GM21786 (cell line): ENCODE measurements around the gene LRBA.
"Not testable (repeated sequence)": the region's sequence is repeated elsewhere in the genome, so short reads cannot be mapped to it uniquely, and the experiment has no call there.

Experiments
- ATAC-seq: cut with Tn5 transposase; IDR thresholded peaks from one replicate; pipeline ENCODE4 v1.9.1; 2021; ENCODE audit not compliant: unreplicated experiment

Gene LRBA

DNA sequence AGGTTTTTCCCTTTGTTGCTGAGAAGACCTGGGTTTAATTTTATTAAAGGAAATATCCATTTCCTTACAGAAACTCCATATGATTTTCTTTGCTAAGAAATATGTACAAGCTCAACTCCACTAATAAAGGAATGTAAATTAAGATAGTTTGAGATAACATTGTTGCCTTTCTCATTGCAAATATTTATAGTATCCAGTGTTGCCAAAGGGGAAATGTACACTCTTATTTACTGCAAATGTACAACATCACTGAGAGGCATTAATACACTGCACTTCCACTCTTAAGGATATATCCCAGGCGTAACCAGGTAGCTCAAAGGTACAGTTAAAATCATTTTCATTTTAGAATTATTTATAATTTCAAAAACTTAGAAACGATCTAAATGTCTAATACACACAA lies 7.5 kb upstream of the LRBA start:
- no peak for ATAC-seq

DNA sequence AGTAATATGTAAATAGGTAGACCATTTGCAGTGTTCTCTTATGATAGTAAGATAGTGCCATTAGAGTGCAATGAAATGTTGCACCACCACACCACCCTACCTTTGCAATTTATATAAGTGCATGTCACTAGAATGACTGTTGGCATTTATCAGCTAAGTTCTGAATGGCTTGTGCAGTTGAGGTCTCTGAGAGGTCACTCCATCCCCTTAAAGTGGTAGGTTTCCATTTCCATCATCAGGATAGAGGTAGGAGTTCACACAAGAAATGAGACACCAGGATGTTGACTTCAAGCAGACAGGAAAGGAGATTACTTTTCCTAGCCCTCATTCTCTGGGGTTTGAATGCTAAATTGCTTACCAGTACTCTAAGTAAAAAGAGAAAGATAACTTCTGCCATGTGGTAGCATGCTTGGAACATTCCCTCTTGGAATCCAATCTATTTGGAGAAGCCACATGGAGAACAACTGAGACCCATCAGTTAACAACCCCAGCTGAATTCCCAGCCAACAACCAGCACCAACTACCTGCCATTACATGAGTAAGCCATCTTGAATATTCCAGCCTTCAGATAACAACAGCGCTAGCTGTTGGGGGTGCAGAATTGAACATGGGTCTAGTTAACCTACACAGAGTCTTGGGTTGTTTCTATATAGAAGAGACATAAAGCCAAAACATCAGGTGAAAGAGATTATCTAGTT lies 6.7 kb upstream of the LRBA start:
- no peak for ATAC-seq

DNA sequence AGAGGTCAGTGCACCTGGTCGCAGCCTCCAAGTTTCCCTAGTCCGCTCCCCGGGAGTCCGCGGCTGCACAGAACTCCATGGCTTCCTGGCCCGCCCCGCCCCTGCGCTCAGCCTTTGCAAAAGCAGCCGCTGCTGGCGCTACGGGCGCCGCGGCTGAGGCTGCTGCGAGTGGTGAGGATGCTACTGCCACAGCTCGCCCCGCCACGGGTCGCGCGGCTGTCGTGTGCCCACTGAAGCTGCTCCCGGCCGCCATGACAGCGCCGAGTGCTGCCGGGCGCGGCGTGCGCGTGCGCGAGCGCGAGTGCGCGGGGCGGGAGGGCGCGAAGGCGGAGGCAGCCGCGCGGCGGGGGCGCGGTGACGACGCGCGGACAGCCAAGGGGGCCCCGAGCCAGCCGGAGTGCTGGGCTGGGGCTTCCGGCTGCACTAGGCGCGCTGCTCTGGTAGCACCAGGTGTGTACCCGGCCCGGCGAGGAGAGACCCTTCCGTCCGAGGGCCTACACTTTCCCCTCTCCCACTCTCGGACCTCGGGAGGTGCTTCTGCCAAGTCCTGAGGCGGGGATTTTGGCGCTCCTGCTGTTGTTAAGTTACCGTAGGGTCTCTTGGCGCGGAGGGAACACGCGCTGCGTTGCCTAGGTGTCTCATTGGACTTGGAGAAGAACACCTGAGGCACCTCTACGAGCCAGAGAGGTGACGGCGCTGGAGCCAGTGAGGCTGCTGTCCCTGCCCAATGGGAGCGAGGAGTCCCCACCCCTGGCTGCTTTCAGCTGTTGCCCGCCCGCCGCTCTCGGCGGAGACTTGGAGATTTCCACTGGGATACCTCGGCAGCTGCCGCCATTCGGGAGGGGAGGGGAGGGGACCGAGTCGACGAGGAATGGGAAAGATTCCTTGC lies 619 bp upstream of the LRBA start:
- peak; percentile 59 for ATAC-seq

DNA sequence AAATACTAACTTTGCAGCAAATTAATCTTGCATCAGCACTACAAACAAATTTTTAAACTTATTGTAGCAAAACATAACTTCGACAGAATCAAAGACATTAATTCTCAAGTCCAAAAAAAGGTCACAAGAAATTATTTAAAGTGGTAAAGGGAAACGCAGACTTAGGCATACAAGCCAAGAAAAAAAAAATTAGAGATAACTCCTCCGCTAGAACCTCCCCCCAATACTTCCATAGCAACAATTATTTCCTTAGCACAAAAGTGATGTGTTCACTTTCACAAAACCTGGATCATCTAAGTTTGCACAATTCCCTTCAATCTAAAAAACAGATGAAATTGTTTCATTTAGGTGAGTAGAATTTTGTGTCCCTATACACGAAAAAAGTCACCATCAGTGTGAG lies 1.1 kb downstream of the LRBA start:
- no peak for ATAC-seq

DNA sequence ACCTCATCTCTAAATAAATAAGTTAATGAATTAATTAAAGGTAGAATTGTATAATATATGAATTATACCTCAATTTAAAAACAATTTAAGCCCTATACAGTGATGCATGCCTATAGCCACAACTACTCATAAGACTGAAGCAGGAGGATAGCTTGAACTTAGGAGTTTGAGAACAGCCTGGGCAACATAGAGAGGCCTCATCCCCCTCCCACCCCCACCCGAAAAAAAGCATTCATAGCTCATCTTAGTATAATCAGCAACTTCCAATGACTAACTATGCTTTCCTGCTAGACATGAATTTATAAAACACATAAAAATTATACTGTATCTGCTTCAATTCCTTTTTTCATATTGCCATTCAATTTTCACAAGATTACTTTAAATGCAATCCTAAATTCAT lies 1.6 kb downstream of the LRBA start:
- ATAC-seq = no peak

DNA sequence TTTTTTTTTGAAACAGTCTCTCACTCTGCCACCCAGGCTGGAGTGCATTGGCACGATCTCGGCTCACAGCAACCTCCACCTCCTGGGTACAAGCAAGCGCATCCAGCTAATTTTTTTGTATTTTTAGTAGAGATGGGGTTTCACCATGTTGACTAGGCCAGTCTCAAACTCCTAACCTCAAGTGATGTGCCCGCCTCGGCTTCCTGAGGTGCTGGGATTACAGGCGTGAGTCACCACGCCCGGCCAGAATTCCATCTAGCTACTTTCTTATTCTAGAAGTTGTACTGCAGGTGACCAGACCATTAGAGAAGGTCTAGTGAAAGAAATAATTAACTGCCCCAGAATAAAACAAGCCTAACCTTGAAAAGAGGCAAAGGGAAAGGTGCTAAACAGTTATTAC lies 2.3 kb downstream of the LRBA start:
- no peak for ATAC-seq

DNA sequence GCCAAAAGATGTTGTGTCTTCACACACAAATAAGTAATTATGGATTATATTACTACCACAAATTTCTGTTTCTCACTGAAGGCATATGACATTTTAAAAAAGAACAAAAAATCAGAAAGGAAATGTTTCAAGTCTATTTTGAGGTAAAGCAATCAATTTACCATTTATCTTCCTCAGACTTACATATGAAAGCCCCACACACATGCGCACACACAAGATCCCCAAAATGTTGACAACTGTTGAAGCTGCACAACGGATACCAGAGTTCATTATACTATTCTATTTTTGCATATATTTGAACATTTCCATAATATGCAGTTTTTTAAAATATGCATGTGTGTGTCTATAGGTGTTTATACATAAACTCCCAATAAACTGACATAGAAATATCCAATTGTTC lies 2.7 kb downstream of the LRBA start:
- ATAC-seq = no peak

DNA sequence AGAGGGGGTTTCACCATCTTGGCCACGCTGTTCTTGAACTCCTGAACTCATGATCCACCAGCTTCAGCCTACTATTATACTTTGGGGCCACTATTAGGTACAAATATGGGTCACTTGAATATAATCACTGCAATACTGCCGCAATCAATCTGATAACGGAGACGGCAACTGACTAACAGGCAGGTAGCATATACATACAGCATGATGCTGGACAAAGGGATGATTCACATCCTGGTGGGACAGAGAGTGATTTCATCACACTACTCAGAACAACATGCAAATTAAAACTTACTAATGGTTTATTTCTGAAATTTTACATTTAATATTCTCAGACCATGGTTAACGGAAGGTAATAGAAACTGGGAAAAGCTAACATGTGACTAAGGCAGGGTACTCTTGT lies 10.9 kb downstream of the LRBA start:
- ATAC-seq = no peak

DNA sequence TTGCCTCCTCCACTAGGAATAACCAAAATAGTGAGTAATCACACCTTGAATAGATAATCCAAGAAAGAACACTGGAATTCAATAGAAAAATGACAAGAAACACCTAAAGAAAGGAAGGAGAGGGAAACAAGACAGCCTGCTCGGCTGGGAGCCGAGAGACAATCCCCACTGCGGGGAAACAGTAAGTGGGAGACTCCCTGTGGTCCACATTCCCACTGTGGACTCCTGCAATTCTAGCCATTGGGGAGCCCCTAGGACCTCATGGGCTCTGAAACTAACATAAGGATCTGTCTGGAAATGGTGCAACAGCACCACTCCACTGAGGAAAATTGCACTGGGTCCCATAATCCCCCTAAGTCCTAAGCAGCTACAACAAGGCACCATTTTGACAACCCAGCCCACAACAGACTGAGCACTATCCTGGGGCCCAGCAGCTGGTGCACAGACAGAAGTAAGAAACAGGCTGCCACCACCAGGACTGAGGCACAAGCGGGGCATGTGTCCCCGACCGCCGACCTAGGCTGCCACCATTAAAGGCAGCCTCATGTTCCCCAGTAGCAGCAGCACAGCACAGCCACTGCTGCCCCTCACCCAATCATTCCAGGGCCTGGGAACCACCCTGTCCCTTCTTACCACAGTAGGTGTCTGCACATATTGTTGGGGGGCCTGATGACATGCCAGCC lies 14.2 kb downstream of the LRBA start:
- ATAC-seq = no peak

DNA sequence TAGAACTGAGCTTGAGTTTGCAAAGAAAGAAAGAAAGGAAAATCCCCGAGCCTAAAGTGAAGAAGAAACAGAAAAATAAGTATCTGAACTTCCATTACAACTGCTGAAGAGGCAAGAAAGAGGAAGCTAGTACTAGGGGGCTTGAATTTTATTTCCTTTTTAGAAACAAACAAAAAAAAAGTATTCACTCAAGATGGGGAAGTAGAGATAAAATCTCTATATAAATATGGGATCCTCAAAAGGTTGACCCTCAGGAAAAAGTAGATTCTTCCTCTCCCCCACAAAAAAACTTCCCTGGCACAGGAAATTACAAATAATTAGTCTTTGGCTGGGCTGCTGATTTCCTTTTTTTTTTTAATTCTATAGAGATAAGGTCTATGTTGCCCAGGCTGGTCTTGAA lies 16.0 kb downstream of the LRBA start:
- no peak for ATAC-seq

DNA sequence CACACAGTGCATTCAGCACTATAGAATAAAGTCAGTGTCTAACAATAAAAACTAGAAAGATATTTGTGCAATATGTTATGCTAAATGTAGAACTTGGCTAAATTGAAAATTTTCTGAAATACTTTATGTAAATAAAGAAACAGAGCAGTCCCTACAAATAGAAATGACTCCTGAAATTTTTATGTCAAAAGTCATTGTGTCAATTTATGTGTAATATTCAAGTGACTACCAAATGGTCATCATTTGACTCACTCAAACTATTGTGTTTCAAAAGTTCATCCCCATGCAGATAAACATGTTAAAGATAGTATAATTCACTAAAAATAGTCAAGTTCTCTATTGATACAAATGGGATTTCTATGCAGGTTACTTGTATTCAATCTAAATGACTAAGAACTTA lies 17.9 kb downstream of the LRBA start:
- ATAC-seq = no peak

DNA sequence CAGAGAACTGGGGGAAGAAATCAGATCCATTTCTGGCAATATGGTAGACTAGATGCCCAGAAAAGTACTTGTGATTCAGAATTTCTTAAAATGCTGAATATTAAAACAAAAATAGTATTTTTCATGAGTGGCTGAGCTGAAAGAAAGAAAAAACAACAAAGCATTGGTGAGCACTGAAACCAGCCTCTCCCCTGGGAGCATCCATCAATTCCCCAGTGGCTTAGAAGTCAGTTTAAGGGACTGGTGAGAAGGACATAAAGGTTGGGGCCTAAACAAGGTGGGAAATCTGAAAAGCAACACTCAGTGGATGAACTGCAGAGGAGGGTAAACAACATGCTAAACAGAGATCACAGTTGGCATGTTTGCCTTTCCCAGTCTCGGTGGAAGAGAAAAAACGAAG lies 20.4 kb downstream of the LRBA start:
- no peak for ATAC-seq

DNA sequence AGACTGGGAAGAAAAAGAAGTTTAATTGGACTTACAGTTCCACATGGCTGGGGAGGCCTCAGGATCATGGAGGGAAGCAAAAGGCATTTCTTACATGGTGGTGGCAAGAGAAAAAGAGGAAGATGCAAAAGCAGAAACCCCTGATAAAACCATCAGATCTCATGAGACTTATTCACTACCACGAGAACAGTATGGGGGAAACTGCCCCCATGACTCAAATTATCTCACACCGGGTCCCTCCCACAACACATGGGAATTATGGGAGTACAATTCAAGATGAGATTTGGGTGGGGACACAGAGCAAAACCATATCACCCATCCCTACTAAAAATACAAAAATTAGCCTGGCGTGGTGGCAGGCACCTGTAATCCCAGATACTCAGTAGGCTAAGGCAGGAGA lies 21.5 kb downstream of the LRBA start:
- ATAC-seq = not testable (repeated sequence)

DNA sequence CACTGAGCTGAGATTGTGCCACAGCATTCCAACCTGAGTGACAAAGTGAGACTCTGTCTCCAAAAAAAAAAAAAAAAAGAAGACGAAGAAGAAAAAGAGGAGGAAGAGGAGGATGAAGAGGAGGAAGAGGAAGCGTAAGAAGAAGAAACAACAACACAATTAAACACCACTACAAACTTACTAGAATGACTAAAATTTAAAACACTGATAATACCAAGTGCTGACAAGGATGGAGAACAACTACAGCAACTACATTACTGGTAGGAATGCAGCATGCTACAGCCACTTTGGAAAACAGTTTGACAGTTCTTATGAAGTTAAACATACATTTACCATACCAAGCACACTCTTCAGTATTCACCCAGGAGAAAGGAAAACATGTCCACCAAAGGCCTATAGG lies 24.1 kb downstream of the LRBA start:
- ATAC-seq = no peak

DNA sequence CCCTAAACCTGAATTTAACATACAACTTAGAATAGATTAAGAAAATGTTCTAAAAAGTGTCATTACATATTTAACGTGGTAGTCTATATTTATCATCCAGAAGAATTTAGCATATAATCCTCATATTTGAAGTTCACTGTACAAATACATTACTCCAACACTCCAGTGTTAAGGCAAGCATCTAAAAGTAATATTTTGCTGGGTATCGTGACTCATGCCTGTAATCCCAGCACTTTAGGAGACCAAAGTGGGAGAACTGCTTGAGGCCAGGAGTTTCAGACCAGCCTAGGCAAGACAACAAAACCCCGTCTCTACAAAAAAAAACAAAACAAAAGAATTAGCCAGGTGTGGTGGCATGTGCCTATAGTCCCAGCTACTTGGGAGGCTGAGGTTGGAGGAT lies 24.8 kb downstream of the LRBA start:
- no peak for ATAC-seq

DNA sequence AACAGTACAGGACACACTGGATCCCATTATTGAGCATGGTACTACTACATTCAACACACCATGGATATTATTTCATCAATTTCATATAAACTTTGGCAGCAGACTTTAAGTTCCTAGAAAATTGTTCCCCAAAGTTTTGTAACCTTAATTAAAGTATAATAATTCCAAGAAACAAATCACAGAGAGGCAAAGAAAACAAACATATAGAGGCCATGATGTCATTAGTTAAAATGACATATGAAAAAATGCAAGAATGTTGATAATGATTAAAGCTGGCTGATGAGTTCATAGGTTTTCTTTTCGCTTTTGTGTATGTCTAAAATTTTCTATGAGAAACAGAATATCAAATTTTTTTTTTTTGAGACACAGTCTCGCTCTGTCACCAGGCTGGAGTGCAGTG lies 26.8 kb downstream of the LRBA start:
- ATAC-seq = no peak

DNA sequence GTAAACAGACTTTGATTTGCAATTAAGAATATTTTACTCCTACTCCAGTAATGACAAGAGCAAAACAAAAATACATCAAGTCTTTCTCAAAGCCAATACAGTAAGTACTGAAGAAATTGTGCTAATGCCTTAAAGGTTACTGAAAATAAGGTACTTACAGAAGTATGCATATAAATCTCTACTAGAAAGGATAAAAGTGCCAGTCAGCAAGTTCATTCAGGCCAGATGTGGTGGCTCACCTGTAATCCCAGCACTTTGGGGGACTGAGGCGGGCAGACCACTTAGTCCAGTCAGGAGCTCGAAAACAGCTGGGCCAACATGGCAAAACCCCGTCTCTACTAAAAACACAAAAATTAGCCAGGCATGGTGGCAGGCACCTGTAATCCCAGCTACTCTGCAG lies 27.9 kb downstream of the LRBA start:
- ATAC-seq = no peak

DNA sequence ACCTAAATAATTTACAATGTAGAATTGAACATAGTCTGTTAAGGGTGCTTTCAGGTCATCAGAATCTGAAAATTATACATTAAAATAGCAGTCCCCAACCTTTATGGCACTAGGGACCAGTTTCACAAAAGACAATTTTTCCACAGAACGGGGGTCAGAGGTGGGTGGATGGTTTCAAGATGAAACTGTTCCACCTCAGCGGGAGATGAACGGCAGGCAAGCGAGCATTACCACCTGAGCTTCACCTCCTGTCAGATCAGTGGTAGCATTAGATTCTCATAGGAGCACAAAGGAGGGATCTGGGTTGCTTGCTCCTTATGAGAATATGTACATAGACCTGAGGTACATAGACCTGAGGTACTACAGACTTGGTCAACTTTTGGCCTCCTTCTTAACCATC lies 29.0 kb downstream of the LRBA start:
- ATAC-seq = peak; percentile 64

DNA sequence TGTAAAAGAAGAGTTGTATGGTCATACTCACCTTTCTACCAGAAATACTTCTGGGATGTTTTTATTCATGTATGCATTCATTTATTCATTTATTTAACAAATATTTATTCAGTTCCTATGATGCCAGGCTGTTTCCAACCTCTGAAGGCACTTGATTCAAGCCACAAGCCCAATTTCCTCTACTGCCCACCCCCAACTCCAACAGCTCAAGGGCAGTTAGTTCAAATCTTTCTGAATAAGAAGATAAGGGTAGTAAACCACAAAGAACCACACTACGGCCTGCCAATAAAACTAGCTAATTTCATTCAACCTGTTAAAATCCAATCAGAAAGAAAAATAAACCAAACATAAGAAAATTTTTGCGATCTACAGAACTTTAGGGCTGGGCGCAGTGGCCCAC lies 31.2 kb downstream of the LRBA start:
- no peak for ATAC-seq

DNA sequence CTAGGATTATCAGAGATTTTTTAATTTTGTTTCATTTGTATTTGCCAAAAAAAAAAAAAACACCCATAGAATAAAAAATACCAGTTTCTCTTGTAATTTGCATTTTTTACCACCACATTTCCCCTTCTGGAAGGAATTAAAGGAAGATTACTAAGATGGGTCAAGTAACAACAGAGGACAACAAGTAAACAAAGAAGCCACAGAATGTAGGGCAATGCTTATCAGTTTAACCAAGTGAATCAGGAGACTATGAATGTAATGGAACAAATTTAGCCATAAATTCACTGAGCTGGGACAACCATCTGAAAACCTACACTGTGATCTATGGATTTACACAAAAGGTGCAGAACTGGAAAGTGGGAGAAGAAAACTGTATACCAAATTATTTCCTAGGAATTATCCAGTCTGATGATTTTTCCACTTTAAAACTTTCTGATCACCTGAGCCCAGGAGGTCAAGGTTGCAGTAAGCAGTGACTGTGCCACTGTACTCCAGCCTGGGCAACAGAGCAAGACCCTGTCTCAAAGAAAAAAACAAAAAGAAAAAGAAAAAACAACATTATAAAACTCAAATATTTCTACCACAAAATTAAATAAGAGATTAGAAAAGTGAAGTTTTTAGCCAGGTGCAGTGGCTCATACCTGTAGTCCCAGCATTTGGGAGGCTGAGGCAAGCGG lies 32.4 kb downstream of the LRBA start:
- ATAC-seq = no peak

DNA sequence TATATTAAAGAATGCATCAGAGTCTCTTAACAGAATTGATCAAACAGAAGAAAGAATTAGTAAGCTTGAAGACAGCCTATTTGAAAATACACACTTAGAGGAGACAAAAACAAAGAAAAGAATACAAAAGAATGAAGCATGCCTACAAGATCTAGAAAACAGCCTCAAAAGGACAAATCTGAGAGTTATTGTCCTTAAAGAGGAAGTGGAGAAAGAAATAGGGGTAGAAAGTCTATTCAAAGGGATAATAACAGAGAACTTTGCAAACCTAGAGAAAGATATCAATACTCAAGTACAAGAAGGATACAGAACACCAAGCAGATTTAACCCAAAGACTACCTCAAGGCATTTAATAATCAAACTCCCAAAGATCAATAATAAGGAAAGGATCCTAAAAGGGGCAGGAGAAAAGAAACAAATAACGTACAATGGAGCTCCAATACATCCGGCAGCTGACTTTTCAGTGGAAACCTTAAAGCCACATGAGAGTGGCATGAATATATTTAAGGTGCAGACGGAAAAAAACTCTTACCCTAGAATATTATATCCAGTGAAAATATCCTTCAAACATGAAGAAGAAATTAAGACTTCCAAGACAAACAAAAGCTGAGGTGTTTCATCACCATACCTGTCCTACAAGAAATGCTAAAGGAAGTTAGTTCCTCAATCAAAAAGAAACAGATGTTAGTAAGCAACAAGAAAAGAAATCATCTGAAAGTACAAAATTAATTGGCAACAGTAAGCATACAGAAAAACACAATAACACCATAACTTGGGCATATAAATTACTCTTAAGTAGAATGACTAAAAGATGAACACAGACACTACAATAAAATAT lies 36.1 kb downstream of the LRBA start:
- ATAC-seq = no peak
